Measurements from ENCODE around the gene NEUROD2. TPM values are rescaled to one million over a fixed set of nuclear protein-coding genes. Genes with fewer than 3 reads are reported as not detected.

The NEUROD2 gene
- total and polyA plus RNA-seq, 2 donors (not counting 3 experiments of a cell fraction or from before 2014, with no cell fraction given) = not detected

DNA sequence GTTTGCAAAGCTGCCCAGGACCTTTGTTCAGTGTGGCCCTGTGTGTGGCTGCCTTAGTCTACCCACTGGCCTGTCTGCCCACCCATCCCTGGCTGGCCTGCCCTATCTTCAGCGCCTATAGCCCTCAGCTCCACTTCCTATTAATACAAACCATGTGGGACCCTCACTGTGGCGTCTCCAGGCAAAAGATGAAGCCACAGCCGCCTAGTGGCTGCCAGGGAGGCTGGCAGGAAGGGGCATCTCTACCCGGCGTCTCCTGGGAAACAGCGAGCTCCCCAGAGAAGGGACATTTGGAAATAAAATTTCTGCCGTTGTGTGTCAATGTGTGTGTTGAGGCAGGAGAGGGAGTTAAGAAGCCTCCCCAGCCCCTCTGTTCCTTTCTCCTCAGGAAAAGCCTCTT, 31.5 kb downstream of the NEUROD2 start:
- Histone ChIP-seq H3K9ac (replicated peaks; ENCODE audit: extremely low read depth, insufficient read depth, low read length) (no peak overlapping the region), H2AFZ (ENCODE audit: low read depth, low read length) (no peak overlapping the region), H3K27ac (ENCODE audit: insufficient read depth, low read depth, low read length) (no peak overlapping the region), H3K9me1 (replicated peaks; ENCODE audit: control insufficient read depth, extremely low read depth, insufficient read depth, low read length) (no peaks in the 10 kb centered on the region), H3K4me3 (replicated peaks in 1 of 3; ENCODE audit: insufficient read depth in 1 of 3, low read depth in 1 of 3, low read length in 3 of 3) (no peak overlapping the region), H3K4me2 (ENCODE audit: insufficient read depth, low read length) (no peak overlapping the region), H3K27me3 (ENCODE audit: control insufficient read depth in 2 of 2, insufficient read depth in 2 of 2, low read length in 2 of 2) (peaks cover 5 to 6% of the 10 kb centered on the region in 2 experiments), H3K79me2 (ENCODE audit: control insufficient read depth, insufficient read depth, low read length) (no peaks in the 10 kb centered on the region), H3K36me3 (ENCODE audit: control insufficient read depth in 2 of 2, extremely low read depth in 1 of 2, insufficient read depth in 2 of 2, low read length in 2 of 2) (no peaks in the 10 kb centered on the region), H3K9me3 (replicated peaks; ENCODE audit: control insufficient read depth, insufficient read depth, low read length) (no peaks in the 10 kb centered on the region), H3K4me1 (ENCODE audit: control insufficient read depth, extremely low read depth, insufficient read depth, low read length) (peaks cover 7% of the 10 kb centered on the region), H4K20me1 (replicated peaks; ENCODE audit: control insufficient read depth, extremely low read depth, insufficient read depth, low read length) (no peaks in the 10 kb centered on the region)
- peak; percentile 38 for FAIRE-seq
- ChIA-PET CTCF (interaction anchor here (0.6 to 1.7 kb wide), 21 partner anchors 10 to 96 kb away, joined by 3 to 29 read pairs (median 5); partner anchors contain the start of gene PNMT), POLR2A (no interaction called here)
- no peak for TF ChIP-seq JUN (IDR thresholded peaks at IDR 0.05; ENCODE audit: borderline replicate concordance, insufficient read depth, insufficient read length, low read depth)
- TF ChIP-seq MYC (IDR thresholded peaks at IDR 0.05; ENCODE audit: low read depth, low read length) = no peak
- TF ChIP-seq EZH2 (IDR thresholded peaks at IDR 0.05; ENCODE audit: borderline replicate concordance, low read depth, low read length, severe bottlenecking) = no peak
- TF ChIP-seq, protein P1, sequence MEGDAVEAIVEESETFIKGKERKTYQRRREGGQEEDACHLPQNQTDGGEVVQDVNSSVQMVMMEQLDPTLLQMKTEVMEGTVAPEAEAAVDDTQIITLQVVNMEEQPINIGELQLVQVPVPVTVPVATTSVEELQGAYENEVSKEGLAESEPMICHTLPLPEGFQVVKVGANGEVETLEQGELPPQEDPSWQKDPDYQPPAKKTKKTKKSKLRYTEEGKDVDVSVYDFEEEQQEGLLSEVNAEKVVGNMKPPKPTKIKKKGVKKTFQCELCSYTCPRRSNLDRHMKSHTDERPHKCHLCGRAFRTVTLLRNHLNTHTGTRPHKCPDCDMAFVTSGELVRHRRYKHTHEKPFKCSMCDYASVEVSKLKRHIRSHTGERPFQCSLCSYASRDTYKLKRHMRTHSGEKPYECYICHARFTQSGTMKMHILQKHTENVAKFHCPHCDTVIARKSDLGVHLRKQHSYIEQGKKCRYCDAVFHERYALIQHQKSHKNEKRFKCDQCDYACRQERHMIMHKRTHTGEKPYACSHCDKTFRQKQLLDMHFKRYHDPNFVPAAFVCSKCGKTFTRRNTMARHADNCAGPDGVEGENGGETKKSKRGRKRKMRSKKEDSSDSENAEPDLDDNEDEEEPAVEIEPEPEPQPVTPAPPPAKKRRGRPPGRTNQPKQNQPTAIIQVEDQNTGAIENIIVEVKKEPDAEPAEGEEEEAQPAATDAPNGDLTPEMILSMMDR (IDR thresholded peaks at IDR 0.05; ENCODE audit: extremely low read depth in 1 of 2, insufficient read depth in 1 of 2, low read depth in 1 of 2, low read length in 2 of 2) = peak; percentile 54 to 74
- TF ChIP-seq POLR2AphosphoS5 (IDR thresholded peaks at IDR 0.05; ENCODE audit: insufficient read depth, low read depth, low read length) = no peak
- TF ChIP-seq, protein P2, sequence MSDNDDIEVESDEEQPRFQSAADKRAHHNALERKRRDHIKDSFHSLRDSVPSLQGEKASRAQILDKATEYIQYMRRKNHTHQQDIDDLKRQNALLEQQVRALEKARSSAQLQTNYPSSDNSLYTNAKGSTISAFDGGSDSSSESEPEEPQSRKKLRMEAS (IDR thresholded peaks at IDR 0.05; ENCODE audit: insufficient read depth, insufficient read length) = no peak
- no peak for TF ChIP-seq POLR2A (IDR thresholded peaks at IDR 0.05; ENCODE audit: low read depth, low read length)
- BruUV-seq (replicated peaks) = no TSS peak
- dilution Hi-C loops (cut with MboI; ENCODE audit: extremely low pct_ligation_motif_present, low sequenced_read_pairs) = no loop called here
- DNase-seq (ENCODE audit: low read depth, low spot score) = no peak
- intact Hi-C loops (cut with micrococcal nuclease) = no loop called here

Data from endothelial cell of umbilical vein (primary cell).